GM18519 (cell line): ENCODE data around the gene MICAL1.
A peak's percentile ranks its signal among the peaks of the same experiment; 100 is the strongest.
"Not testable (repeated sequence)": the region's sequence is repeated elsewhere in the genome, so short reads cannot be mapped to it uniquely, and the experiment has no call there.

Experiments
- ATAC-seq: cut with Tn5 transposase; IDR thresholded peaks from one replicate; pipeline ENCODE4 v1.9.1; 2021; ENCODE audit warnings: mild to moderate bottlenecking, moderate library complexity; ENCODE audit not compliant: unreplicated experiment, low FRiP score

MICAL1 gene

GRCh38 chr6:109478222-109478805 lies 22.7 kb upstream of the MICAL1 start:
- ATAC-seq: no peak

- ATAC-seq: no peak
Observed at GRCh38 chr6:109477725-109478124, 22.2 kb upstream of the MICAL1 start.

- no peak for ATAC-seq
Observed at GRCh38 chr6:109477184-109477583, 21.6 kb upstream of the MICAL1 start.

- no peak for ATAC-seq
Observed at GRCh38 chr6:109475625-109476024, 20.1 kb upstream of the MICAL1 start.

- ATAC-seq: no peak
Observed at GRCh38 chr6:109474995-109475394, 19.4 kb upstream of the MICAL1 start.

GRCh38 chr6:109473120-109473519 lies 17.5 kb upstream of the MICAL1 start:
- ATAC-seq: no peak

GRCh38 chr6:109472132-109472995 lies 16.8 kb upstream of the MICAL1 start:
- peak; percentile 40 for ATAC-seq

GRCh38 chr6:109471105-109471810 lies 15.7 kb upstream of the MICAL1 start:
- no peak for ATAC-seq

- ATAC-seq: no peak
Observed at GRCh38 chr6:109469591-109470189, 14.1 kb upstream of the MICAL1 start.

GRCh38 chr6:109467696-109468095 lies 12.1 kb upstream of the MICAL1 start:
- no peak for ATAC-seq

- no peak for ATAC-seq
Observed at GRCh38 chr6:109466212-109466923, 10.8 kb upstream of the MICAL1 start.

- ATAC-seq: no peak
Observed at GRCh38 chr6:109465772-109466171, 10.2 kb upstream of the MICAL1 start.

GRCh38 chr6:109461733-109462526 lies 6.4 kb upstream of the MICAL1 start:
- no peak for ATAC-seq

- not testable (repeated sequence) for ATAC-seq
Observed at GRCh38 chr6:109461205-109461604, 5.6 kb upstream of the MICAL1 start.

GRCh38 chr6:109460161-109460829 lies 4.7 kb upstream of the MICAL1 start:
- ATAC-seq: no peak

- ATAC-seq: peak; percentile 31
Observed at GRCh38 chr6:109458774-109459531, 3.4 kb upstream of the MICAL1 start.

GRCh38 chr6:109457562-109457996 lies 2.0 kb upstream of the MICAL1 start:
- no peak for ATAC-seq
